DMS53 treated with DMSO at 0.1 percent for 48 hours (cell line): ENCODE data around the gene PGBD2.
"Not testable (repeated sequence)": the region's sequence is repeated elsewhere in the genome, so short reads cannot be mapped to it uniquely, and the experiment has no call there.

Experiments
- DNase-seq: peaks from one replicate; lab custom pipeline; 2025; ENCODE audit not compliant: unreplicated experiment; lab: John Stamatoyannopoulos, UW

PGBD2 gene

DNA sequence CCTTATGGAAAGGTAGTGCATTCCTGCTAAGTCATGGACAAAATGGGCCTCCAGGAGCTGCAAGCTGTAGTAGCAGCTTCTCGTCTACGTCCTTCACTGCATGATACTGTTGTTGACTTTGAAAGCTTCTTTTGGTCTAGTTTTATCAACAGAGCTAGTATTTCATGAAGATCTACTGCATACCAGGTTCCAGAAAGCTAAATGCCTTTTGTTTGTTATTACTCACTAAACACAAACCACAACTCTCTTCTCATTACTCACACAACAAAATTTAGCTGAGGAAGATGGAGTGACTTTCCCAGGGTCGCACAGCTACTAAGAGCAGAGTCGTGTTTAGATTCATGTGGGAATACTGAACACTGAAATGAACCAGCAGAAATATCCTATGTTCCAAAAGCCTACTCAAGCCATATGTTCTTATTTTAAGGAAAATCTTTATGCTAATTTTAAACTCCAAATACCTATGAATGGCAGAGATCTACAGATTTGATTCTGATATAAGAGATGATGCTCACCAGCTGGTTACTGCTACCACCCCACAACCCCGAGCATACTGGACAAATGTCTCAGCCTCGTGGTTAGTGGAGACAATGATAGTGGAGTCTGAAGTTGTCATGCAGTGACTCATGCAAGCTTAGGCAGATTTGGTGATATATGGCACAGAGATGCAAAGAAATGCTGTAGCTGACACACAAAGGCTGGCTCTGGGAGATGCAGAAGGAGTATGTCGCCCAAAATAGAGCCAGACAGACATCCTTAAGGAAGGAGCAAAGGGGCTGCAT is 20.6 kb downstream of the PGBD2 start:
- no peak for DNase-seq

DNA sequence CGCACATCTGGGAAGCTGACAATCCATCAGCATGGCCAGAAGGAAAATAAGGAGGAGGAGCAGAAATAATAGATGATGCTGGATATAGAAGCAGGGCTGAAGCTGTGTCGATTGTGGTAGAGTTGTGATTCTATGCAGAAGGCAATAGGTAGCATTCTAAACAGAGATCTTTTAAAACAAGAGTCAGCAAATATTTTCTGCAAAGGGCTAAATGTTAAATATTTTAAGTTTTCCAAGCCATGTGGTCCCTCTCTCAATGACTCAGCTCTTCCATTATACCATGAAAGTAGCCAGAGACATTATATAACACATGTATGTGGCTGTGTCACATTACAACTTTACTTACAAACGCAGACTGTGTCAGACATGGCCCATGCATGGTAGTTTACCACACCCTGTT is 21.2 kb downstream of the PGBD2 start:
- not testable (repeated sequence) for DNase-seq

DNA sequence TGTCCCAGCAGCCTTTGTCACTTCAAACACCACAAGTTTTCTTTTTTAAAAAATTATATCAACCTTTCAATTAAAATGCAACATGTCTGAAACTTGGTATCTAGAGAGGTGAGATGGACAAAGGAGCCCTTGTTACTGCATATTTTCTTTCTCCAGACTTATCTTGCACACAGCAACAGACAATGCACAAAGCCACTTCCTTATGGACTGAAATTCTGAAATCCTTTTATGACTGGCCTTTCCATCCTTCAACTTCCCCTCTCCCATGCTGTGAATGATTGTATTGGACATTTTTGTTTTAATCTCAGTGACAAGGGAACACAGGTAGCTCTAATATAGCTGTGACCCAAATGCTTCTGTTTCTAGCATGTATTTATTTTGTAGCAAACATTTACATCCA is 22.1 kb downstream of the PGBD2 start:
- not testable (repeated sequence) for DNase-seq

DNA sequence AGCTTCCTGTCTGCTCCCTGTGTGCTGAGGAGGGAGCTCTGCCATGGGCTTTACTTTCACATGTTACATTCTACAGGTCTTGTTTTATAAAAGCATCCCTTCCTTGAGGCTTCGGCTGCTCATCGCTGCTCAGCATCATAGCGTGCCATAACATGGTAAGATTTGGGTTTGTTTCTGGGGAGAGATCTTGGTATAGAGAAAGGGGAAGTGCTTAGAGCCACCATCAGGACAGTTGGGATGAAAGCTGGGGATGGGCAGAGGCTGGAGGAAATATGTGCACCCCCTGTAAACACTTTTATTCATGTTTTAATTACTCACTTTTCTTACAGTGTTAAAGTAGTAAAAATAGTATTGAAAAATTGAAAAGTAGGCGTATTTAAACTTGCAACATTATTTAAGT is 24.0 kb downstream of the PGBD2 start:
- DNase-seq, result not testable (repeated sequence)

DNA sequence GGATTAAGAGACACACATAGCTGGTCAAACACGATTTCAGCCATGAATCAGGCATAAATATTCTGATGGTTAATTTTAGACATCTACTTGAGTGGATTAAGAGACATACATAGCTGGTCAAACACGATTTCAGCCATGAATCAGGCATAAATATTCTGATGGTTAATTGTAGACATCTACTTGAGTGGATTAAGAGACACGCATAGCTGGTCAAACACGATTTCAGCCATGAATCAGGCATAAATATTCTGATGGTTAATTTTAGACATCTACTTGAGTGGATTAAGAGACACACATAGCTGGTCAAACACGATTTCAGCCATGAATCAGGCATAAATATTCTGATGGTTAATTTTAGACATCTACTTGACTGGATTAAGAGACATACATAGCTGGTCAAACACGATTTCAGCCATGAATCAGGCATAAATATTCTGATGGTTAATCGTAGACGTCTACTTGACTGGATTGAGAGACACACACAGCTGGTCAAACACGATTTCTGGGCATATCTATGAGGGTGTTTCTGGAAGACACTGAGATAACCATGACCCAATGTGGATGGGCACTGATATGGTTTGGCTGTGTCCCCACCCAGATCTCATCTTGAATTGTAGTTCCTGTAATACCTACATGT is 32.3 kb downstream of the PGBD2 start:
- not testable (repeated sequence) for DNase-seq

DNA sequence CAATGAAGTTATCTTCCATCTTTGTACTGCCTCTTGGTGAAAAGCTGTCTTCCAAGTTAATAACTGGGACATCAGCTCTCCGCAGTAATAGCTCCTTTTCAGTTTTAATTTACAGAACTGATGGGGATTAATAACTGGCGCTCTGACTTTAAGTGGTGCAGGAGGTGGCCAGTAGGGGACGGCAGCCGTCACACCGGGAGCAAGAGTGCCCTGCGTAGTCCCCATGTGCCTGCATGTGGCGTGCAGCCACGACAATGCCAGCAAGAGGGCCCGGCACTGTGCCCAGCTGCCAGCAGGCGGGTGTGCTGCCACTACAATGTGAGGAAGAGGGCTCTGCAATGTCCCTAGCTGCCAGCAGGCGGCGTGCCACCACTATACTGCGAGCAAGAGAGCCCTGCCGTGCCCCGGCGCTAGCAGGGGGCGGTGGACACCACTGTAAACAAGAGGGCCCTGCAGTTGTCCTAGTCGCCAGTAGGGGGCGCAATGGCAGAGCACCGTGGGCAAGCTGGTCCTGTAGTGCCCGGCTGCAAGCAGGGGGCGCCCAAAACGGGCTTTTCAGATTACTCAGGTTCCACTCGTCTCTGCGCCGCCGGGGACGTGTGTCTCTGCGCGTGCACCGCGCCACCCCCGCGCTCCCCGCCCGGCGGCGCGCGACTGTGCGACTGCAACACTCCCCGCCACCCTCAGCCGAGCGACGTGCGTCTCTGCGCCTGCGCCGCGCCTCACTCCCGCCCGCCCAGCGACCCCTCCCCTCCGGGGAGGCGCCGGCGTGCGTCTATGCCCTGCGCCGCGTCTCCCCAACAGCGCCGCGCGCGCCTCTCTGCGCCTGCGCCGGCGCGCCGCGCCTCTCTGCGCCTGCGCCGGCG is 38.3 kb downstream of the PGBD2 start:
- not testable (repeated sequence) for DNase-seq

DNA sequence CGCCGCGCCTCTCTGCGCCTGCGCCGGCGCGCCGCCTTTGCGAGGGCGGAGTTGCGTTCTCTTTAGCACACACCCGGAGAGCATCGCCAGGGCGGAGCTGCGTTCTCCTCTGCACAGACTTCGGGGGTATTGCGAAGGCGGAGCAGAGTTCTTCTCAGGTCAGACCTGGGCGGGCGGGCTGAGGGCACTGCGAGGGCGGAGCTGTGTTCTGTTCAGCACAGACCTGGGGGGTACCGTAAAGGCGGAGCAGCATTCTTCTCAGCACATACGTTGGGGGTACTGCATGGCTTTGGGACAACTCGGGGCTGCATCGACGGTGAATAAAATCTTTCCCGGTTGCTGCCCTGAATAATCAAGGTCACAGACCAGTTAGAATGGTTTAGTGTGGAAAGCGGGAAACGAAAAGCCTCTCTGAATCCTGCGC is 39.0 kb downstream of the PGBD2 start:
- DNase-seq, result not testable (repeated sequence)

DNA sequence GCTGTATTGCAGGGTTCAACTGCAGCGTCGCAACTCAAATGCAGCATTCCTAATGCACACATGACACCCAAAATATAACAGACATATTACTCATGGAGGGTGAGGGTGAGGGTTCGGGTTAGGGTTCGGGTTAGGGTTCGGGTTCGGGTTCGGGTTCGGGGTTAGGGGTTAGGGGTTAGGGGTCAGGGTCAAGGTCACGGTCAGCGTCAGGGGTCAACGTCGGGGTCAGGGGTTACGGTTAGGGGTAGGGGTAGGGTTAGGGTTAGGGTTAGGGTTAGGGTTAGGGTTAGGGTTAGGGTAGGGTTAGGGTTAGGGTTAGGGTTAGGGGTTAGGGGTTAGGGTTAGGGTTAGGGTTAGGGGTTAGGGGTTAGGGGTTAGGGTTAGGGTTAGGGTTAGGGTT is 39.4 kb downstream of the PGBD2 start:
- DNase-seq, result not testable (repeated sequence)

DNA sequence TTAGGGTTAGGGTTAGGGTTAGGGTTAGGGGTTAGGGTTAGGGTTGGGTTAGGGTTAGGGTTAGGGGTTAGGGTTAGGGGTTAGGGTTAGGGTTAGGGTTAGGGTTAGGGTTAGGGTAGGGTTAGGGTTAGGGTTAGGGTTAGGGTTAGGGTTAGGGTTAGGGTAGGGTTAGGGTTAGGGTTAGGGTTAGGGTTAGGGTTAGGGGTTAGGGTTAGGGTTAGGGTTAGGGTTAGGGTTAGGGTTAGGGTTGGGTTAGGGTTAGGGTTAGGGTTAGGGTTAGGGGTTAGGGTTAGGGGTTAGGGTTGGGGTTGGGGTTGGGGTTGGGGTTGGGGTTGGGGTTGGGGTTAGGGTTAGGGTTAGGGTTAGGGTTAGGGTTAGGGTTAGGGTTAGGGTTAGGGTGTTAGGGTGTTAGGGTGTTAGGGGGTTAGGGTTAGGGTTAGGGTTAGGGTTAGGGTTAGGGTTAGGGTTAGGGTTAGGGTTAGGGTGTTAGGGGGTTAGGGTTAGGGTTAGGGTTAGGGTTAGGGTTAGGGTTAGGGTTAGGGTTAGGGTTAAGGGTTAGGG is 39.9 kb downstream of the PGBD2 start:
- DNase-seq, result not testable (repeated sequence)
